ELF-1 (cell line): ENCODE measurements around the gene EYS.

Experiments used
- DNase-seq: peaks from one replicate; pipeline ENCODE4 v3.0.0-alpha.2; 2016; ENCODE audit warnings: low read depth, low spot score

Gene EYS

DNA sequence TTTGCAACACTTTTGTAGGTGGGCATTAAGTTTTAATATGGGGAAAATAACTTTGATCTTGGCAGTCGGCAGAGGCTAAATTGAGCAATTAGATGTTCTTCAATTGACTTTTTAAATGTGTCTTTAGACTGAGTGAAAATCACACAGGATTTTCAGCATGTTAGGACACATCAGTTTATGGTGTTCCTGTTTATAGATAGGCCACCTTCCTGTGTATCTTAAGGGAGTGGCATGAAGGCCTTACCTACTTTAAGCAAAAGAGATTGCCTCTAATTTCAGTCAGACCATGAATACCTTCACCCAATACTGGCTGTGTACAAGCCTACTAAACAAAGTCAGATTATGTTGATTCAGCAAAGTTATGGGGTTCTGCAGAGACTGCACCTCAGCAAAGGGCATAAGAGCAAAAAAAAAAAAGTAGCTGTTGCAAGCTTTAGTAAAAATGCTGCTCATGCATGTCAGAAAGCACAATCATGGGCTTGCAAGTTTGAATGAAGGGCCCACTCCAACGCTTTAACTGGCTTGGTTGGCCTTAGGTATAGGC, 1223.0 kb downstream of the EYS start:
- no peak for DNase-seq

GRCh38 chr6:64482631-64483030, 1224.4 kb downstream of the EYS start:
- DNase-seq = no peak

DNA sequence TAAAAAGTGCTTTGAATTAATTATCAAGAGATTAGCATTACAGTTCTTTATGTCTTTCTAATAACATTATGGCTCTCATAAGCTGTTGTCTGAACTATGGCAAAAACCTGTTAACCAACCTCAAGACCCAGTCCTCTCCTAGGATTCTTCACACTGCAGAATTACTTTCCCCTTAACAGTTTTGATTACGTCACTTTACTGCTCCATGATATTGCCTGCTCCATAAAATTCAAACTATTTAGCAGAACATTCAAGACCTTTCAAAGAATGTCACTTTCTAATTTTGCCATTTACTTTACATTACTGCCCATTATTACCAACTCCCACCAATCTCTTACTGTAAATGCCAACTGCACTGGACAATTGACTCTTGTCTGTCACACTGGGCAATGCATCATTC, 1227.9 kb downstream of the EYS start:
- DNase-seq = no peak

DNA sequence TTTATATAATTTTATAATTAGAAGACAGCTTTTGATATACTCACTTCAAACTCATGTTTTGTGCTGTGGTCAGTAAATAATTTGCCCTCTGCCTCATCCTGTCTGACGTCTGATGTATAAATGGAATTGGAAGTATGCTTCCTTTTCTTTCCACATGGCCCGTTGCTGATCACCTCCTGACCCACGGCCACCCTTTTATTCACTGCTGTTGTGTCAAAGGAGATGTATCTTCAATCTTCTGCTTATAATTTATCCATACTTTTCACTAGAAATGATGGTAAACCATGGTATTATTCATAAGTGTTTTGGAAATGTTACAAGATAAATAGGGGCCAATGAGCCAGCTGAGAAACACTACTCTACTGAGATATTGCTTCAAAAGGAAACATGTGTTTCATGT, 1229.6 kb downstream of the EYS start:
- no peak for DNase-seq

GRCh38 chr6:64476935-64477334, 1230.1 kb downstream of the EYS start:
- no peak for DNase-seq

DNA sequence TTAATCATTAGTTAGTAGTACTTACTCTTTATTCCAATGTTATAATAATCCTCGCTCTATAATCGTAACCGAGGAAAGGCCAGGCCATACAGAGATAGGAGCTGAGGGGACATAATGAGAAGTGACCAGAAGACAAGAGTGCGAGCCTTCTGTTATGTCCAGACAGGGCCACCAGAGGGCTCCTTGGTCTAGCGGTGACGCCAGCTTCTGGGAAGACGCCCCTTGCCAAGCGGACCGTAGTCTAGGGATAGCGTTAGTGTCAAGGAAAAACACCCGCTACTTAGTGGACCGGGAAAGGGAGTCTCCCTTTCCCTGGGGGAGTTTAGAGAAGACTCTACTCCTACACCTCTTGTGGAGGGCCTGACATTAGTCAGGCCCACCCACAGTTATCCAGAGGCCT, 1237.6 kb downstream of the EYS start:
- DNase-seq = peak; percentile 49

- no peak for DNase-seq
Observed at GRCh38 chr6:64467656-64468055, 1239.4 kb downstream of the EYS start.

DNA sequence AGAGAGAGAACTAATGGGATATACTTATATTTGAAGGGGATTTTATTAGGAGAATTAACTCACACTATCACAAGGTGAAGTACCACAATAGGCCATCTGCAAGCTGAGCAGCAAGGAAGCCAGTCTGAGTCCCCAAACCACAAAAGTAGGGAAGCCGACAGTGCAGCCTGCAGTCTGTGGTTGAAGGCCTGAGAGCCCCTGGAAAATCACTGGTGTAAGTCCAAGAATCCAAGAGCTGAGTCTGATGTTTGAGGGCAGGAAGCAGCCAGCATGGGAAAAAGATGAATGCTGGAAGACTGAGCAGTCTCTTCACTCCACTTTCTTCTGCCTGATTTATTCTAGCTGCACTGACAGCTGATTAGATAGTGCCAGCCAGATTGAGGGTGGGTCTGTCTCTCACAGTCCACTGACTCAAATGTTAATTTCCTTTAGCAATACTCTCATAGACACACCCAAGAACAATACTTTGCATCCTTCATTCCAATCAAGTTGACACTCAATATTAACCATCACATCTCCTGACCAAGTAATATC, 1247.5 kb downstream of the EYS start:
- DNase-seq = no peak

- peak; percentile 7 for DNase-seq
Observed at GRCh38 chr6:64448101-64448500, 1258.9 kb downstream of the EYS start.

GRCh38 chr6:64445038-64445437, 1262.0 kb downstream of the EYS start:
- no peak for DNase-seq

DNA sequence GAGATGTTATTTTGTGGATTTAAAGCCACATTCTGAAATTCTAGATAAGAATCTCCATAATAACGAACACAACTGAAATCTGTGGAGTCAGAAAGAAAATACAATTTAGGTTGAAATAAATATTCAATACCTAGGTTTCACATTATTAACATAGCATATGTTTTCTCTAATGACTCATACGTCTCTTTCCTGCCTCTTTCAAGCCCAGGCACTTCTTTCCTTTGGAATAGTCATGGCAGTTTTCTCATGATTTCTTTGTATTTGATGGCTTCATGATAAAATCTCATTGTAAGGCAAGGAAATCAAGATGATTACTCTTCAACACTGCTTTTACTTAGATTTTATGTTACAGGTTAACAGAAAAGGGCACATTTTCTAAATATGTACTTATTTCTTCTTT, 1267.8 kb downstream of the EYS start:
- DNase-seq = no peak

DNA sequence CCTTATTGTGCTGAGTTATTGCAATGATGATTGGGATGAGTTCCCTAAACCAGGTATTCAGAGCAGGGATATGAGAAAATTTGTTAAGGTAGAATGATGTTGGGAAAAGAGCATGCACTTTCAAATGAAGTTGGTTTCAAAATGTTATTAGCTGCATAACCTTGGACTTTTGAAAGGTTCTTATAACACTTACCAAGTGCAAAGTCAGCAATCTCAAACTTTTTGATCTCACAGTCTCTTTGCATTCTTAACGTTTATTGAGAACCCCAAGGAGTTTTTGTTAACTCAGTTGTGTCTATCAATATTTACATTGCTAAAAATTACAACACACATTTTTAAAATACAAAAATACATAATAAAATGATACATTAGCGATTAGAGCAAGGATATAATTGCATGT, 1269.0 kb downstream of the EYS start:
- no peak for DNase-seq

DNA sequence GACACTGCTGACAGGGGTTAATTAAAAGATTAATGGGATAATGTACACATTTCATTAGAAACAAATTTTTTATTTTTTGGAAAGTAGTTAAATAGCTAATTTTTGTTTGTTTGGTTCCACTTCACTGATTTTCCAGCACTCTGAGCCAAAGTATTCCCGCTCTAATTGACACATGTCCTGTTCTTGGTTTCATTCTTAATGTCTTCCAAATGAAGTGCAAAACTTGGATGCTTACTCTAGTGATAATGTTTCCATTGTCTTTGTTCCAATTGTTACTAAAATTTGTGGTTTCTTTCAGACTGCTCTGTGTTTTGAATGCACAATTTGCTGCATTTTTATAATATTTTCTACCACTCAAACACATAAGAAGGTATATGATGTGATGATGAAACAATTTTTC, 1277.1 kb downstream of the EYS start:
- no peak for DNase-seq

- no peak for DNase-seq
Observed at GRCh38 chr6:64428186-64428585, 1278.8 kb downstream of the EYS start.

- DNase-seq = no peak
Observed at GRCh38 chr6:64415926-64416325, 1291.1 kb downstream of the EYS start.

GRCh38 chr6:64411226-64411625, 1295.8 kb downstream of the EYS start:
- DNase-seq = no peak

DNA sequence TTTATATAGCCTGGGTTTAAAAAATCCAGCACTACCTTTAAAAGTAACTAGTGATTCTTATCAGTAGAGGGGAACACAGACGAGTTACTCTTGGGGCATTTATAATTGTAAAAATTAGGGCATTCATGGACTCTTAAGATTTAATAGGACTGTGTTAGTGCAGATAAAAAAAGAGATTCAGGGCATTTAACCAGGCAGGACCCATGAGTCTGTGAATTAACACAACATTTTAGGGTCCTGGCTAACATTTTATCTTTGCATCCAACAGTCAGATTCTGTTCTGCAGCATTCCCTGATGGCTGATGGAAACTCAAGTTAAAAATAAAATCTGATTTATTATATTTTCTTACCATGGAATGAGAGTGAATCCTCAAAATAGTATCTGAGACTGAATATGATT, 1297.1 kb downstream of the EYS start:
- DNase-seq = no peak

DNA sequence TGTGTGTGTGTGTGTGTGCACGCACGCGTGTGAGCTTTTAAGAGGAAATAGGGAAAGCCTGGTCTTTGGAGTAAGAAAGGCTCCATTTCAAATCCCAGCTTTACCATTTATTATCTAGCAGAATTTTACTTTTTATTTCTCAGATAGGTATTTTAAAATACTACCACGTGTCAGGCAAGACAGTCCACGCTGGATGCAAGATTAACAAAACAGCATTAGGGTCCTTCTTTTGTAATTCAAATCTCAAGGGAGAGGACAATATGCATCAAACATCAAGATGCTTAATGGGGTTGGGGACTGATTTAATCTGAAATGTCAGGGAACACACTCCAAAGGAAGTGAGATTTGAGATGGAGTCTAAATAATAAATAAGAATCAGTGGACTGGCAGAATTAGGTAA, 1302.6 kb downstream of the EYS start:
- DNase-seq = no peak

GRCh38 chr6:64383277-64383676, 1323.7 kb downstream of the EYS start:
- DNase-seq = no peak

DNA sequence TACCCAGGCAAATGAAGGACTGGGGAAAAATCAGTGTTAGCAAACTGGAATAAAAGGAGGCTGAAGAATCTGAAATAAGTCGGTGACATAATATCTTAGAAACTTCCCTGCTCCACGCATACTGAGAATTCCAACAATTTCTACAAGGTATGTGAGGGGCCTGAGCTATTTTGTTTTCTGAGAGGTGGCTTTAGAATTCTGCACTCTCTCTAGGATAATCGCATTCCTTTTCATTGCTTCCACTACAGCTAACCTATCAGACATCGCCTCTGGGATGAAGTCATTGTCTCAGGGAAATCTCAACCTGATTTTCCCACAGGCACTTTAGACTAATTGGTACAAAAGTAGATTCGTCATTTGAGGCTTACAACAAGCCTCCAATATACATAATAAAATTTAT, 1330.6 kb downstream of the EYS start:
- peak; percentile 39 for DNase-seq

DNA sequence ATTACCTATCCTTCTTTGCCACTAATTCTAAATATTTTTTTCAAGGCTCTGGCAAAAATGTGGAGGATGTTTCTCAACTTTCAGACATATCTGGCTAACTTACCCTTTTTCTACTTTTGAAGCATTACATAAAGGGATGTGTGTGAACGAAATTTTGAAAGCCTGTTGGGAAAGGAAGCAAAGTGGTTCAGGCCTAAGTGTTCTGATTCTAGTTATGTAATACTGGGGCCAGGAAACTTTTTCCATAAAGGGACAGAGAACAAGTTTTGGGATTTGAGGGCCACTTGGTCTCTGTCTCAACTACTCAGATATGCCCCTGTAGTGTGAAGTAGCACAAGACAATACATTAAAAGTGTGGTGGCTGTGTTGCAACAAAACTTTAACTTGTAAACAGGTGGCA, 1349.6 kb downstream of the EYS start:
- DNase-seq = no peak

- no peak for DNase-seq
Observed at GRCh38 chr6:64347411-64347810, 1359.6 kb downstream of the EYS start.

GRCh38 chr6:64335195-64335594, 1371.8 kb downstream of the EYS start:
- no peak for DNase-seq

DNA sequence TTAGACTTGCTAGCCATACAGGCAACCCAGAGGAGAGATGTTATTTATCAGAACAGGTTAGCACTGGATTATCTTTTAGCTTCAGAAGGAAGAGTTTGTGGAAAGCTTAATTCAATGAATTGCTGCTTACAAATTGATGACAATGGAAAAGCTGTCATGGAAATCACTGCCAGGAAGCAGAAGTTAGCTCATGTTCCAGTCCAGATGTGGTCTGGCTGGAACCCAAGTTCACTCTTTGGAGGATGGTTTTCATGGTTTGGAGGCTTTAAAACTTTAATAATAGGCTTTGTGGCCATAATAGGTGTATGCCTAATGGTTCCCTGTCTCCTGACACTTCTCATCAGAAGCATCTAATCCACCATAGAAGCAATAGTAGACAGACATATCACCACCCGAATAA, 1372.4 kb downstream of the EYS start:
- no peak for DNase-seq
